ENCODE data around the gene PAGR1. TPM values are rescaled to one million over a fixed set of nuclear protein-coding genes. Genes with fewer than 3 reads are reported as not detected.

PAGR1 gene
- total RNA-seq, 1 donor: 20.7 TPM

DNA sequence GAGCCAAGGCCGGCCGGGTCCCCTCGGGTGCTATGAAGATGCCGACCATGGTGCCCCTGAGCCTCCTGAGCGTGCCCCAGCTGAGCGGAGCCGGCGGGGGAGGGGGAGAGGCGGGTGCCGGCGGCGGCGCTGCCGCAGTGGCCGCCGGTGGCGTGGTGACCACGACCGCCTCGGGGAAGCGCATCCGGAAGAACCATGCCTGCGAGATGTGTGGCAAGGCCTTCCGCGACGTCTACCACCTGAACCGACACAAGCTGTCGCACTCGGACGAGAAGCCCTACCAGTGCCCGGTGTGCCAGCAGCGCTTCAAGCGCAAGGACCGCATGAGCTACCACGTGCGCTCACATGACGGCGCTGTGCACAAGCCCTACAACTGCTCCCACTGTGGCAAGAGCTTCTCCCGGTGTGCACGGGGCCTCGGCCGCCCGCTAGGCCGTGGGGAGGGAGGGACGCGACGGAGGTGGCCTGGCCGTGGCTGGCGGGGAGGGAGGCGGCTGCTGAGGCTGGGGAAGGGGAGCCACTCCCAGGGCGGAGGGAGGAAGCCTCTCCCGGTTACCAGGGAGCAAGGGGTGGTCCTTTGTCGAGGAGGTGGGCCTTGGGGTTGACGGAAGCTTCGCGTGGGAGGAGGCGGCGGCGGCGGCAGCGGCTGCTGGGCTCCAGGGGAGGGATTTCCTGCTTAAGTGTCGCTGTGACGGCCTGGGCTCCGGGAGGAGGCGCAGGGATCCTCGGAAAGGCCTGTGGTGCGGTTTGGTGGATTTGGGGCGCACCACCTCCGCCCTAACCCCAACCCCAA is 8.3 kb upstream of the PAGR1 start:
- peak overlapping the region; percentile 68 for H3K4me3 ChIP-seq (ENCODE audit: low read depth, low read length)
- TF ChIP-seq, protein P1, sequence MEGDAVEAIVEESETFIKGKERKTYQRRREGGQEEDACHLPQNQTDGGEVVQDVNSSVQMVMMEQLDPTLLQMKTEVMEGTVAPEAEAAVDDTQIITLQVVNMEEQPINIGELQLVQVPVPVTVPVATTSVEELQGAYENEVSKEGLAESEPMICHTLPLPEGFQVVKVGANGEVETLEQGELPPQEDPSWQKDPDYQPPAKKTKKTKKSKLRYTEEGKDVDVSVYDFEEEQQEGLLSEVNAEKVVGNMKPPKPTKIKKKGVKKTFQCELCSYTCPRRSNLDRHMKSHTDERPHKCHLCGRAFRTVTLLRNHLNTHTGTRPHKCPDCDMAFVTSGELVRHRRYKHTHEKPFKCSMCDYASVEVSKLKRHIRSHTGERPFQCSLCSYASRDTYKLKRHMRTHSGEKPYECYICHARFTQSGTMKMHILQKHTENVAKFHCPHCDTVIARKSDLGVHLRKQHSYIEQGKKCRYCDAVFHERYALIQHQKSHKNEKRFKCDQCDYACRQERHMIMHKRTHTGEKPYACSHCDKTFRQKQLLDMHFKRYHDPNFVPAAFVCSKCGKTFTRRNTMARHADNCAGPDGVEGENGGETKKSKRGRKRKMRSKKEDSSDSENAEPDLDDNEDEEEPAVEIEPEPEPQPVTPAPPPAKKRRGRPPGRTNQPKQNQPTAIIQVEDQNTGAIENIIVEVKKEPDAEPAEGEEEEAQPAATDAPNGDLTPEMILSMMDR (IDR thresholded peaks at IDR 0.05; ENCODE audit: insufficient read depth, low read depth, low read length): peak; percentile 54

DNA sequence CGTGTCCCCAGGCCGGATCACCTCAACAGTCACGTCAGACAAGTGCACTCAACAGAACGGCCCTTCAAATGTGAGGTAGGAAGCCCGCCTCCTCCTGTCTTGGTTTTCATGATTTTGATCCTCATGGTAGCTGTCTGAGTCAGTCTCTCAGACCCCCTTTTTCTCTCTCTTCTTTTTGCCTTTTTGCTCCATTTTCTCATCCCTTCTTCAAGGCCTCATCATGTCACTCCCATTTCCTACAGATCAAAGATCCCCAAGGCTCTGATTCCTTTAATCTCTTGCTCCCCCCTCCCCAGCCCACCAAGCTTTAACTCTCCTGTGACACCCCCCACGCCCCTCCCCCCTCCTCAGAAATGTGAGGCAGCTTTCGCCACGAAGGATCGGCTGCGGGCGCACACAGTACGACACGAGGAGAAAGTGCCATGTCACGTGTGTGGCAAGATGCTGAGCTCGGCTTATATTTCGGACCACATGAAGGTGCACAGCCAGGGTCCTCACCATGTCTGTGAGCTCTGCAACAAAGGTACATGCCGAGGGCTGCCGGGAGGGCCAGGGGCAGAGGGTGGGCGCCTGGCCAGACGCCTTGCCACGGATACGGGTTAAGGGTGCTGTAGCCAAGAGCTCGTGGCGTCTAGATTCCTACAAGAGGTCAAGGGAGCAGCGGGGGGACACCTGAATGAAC is 7.6 kb upstream of the PAGR1 start:
- peak overlapping the region; percentile 68 for H3K4me3 ChIP-seq (ENCODE audit: low read depth, low read length)
- TF ChIP-seq, protein P1 (IDR thresholded peaks at IDR 0.05; ENCODE audit: insufficient read depth, low read depth, low read length): no peak
- no peak for DNase-seq (ENCODE audit: low read depth)

More for the DNA sequence above, 8.3 kb upstream of the PAGR1 start:
- peak; percentile 96 for DNase-seq (ENCODE audit: low read depth)

DNA sequence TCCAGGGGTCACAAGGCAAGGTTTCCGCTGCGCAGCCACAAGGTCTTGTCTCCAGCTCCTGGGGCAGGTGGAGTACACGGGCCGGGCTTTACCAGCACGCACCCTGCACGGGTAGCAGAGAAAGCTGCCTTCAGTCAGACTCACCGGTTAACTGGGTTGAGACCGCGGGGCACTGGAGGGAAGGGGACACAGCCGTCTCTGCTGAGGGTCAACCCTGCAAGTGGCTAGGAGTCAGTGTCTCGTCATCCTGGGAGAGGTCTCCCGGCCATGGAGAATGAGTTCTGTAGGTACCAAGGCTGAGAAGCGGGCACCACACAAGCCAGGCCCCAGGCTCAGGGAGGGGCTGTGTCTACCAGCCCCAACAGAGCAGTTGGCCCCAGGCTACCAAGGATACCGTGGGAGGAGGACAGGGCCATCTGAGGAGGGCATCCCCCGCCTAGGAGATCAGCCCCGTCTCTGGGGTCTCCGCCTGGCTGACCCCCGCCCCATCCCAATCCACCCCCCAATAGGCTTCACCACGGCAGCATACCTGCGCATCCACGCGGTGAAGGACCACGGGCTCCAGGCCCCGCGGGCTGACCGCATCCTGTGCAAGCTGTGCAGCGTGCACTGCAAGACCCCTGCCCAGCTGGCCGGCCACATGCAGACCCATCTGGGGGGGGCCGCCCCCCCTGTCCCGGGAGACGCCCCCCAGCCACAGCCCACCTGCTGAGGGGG is 6.8 kb upstream of the PAGR1 start:
- no peak for DNase-seq (ENCODE audit: low read depth)
- TF ChIP-seq, protein P1 (IDR thresholded peaks at IDR 0.05; ENCODE audit: insufficient read depth, low read depth, low read length): no peak
- peak overlapping the region; percentile 68 for H3K4me3 ChIP-seq (ENCODE audit: low read depth, low read length)

DNA sequence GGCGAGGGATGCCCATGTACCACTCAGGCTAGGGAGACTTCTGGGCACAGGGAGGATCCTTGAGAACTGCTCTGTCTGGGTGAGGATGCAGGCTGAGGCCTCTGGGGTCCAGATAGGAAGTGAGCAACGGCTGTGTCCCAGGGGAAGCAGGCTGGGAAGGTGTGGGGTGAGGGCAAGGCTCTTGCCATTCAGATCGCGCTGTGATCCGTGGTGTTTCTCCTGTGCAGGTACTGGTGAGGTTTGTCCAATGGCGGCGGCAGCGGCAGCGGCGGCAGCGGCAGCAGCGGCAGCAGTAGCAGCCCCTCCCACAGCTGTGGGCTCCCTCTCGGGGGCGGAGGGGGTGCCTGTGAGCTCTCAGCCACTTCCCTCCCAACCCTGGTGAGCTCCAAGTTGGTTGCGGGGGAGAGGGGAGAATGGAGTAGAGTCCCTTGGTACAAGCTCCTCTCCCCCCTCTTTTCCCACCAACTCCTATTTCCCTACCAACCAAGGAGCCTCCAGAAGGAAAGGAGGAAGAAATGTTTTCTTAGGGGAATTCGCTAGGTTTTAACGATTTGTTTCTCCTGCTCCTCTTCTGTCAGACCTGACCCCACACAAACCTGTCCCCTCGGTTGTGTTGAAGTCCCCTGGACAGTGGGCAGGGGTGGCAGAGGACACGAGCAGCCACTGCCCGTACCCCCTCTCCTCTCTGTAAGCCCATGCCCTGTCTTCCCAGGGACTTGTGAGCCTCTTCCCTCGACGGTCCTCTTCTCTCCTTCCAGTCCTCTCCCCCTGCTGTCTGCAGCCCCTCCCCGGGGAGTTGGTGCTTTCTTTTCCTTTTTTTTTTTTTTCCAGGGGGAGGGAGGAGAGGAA is 5.9 kb upstream of the PAGR1 start:
- no peak overlapping the region for H3K4me3 ChIP-seq (ENCODE audit: low read depth, low read length)
- DNase-seq (ENCODE audit: low read depth): no peak
- TF ChIP-seq, protein P1 (IDR thresholded peaks at IDR 0.05; ENCODE audit: insufficient read depth, low read depth, low read length): no peak

DNA sequence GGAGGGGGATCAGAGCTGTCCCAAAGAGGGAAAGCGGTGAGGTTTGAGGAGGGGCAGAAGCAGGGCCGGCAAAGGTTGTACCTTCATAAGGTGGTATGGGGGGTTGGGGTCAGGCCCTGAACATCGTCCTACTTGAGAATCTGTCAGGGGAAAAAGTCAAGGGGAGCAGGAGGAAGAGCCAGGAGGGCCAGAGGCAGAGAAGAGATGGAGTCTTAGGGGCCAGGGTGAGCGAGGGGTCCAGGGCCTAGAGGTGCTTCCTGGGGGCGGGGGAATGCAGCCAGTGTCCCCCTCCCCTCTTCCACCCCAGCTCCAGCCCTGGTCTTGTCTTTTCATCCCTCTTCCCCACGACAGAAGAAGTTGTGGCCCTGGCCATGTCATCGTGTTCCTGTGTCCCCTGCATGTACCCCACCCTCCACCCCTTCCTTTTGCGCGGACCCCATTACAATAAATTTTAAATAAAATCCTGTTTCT is 5.2 kb upstream of the PAGR1 start:
- DNase-seq (ENCODE audit: low read depth): no peak
- TF ChIP-seq, protein P1 (IDR thresholded peaks at IDR 0.05; ENCODE audit: insufficient read depth, low read depth, low read length): no peak
- peak overlapping the region; percentile 12 for H3K4me3 ChIP-seq (ENCODE audit: low read depth, low read length)
